GM21367 (cell line): ENCODE results near the gene ZNRF2.
A peak's percentile ranks its signal among the peaks of the same experiment; 100 is the strongest.
"Not testable (repeated sequence)": the region's sequence is repeated elsewhere in the genome, so short reads cannot be mapped to it uniquely, and the experiment has no call there.

Source experiments
- ATAC-seq: cut with Tn5 transposase; IDR thresholded peaks from one replicate; pipeline ENCODE4 v1.9.1; 2021; ENCODE audit not compliant: unreplicated experiment

Gene ZNRF2

DNA sequence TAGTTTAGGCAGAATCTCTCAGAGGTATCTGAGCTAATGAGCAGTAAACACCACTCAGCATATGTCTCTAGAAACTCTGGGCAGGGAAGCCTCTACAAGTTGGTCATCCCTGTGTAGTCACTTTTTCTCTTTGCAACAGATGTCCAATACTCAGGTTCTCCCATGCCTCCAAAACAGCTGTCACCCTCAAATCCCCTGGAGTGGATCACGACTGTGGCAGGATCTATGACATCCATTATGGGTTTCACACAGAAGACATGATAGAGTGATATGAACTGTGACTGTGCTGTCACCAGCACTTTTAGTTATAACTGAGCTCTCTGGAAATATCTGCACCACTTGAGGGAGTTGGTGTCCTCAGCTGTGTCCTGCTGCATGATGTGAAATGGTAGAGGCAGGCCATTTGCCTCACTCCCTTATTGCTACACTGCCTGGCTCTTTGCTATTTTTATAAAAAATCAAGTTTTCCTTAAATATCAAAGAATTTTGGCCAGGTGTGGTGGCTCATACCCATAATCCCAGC is 24.1 kb upstream of the ZNRF2 start:
- no peak for ATAC-seq

- ATAC-seq = no peak
These were observed 21.2 kb upstream of the ZNRF2 start for GRCh38 chr7:30263090-30263710.

DNA sequence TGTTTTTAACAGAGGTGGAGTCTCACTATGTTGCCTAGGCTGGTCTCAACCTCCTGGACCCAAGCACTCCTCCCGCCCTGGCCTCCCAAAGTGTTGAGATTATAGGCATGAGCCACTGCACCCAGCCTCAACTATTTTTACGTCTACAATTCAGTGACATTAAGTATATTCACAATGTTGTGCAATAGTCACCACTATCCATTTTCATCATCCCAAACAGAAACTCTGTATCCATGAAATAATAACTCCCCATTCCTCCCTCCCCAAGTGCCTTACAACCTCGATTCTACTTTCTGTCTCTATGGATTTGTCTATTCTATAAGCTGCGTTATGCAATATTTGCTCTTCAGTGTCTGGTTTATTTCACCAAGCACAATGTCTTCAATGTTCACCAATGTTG is 20.3 kb upstream of the ZNRF2 start:
- ATAC-seq = no peak

DNA sequence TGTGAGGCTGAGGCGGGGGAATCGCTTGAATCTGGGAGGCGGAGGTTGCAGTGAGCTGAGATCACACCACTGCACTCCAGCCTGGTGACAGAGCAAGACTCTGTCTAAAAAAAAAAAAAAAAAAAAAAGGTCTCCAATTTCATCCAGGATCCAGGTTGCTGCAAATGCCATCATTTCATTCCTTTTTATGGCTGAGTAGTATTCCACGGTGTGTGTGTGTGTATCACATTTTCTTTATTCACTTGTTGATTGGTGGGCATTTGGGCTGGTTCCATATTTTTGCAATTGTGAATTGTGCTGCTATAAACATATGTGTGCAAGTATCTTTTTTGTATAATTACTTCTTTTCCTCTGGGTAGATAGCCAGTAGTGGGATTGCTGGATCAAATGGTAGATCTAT is 19.2 kb upstream of the ZNRF2 start:
- not testable (repeated sequence) for ATAC-seq

GRCh38 chr7:30266686-30267085 is 17.7 kb upstream of the ZNRF2 start:
- ATAC-seq = no peak

GRCh38 chr7:30268586-30268985 is 15.8 kb upstream of the ZNRF2 start:
- ATAC-seq = no peak

DNA sequence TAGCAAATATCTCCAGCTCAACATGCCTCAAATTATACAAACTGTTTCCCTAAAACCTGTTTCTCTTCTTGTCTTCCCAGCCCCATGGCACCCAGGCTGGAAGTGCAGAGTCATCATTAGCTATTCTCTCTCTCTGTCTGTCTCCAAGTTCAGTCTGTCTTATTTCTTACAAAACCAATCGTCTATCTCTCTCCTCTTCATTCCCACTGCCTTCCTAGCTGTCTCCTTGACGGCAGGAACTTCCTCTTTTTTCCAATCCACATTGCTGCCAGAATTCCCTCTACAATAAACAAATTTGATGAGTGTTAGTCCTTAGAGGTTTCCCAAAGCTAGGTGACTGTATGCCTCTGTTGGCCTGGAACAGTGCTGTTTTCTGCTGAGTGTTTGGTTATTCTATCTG is 14.9 kb upstream of the ZNRF2 start:
- ATAC-seq = no peak

DNA sequence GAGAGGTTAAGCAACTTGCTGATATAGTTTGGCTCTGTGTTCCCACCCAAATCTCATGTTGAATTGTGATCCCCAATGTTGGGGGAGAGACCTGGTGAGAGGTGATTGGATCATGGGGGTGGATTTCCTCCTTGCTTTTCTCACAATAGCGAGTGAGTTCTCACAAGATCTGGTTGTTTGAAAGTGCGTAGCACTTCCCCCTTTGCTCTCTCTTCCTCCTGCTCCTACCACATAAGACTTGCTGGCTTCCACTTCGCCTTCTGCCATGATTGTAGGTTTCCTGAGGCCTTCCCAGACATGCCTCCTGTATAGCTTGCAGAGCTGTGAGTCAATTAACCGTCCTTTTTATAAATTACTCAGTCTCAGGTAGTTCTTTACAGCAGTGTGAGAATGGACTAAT is 13.5 kb upstream of the ZNRF2 start:
- no peak for ATAC-seq

DNA sequence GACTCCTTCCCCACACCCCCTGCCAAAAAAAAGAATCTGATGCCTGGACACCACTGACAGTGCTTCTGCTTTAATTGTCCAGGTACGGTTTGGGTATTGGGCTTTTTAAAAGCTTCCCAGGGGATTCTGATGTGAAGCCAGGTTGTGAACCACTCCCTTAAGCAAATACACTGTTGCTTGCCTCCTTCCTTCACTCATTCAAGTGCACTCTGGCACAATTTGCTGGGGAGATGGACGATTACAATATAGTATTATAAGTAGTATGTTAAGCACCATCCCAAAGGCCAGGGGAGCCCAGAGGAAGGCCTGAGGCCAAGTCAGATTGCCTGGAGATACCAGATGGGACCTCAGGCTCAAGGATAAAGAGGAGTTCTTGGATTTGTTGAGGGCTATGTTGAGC is 12.3 kb upstream of the ZNRF2 start:
- no peak for ATAC-seq

GRCh38 chr7:30273552-30273951 is 10.8 kb upstream of the ZNRF2 start:
- no peak for ATAC-seq

- ATAC-seq = no peak
These were observed 9.8 kb upstream of the ZNRF2 start for GRCh38 chr7:30274641-30275040.

DNA sequence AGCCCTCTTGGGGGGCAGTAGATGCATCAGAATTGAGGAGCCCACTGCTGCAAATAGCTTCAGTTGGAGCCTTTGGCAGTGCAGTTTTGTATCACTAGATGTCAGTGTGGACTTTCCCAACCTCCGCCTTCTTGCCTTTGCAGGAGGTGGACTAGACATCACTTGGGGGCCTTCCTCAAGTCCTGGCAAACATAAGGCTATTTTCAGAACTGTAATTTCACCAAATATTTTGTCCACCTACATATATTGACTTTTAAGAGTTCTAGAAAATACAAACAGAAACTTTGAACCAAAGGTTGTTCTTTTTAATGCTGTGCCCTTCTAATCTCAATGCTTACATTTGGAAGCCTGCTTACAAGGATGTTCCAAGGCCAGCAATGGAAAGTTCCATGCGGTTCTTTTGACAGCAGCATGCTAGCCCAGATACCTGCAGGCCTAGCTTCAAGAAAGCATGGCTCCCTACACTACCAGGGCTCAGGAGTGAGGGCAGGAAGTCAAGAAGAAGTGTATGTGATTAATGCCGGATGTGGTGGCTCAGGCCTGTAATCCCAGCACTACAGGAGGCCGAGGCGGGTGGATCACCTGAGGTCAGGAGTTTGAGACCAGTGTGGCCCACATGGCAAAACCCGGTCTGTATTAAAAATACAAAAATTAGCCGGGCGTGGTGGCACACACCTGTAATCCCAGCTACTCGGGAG is 8.0 kb upstream of the ZNRF2 start:
- ATAC-seq = no peak

DNA sequence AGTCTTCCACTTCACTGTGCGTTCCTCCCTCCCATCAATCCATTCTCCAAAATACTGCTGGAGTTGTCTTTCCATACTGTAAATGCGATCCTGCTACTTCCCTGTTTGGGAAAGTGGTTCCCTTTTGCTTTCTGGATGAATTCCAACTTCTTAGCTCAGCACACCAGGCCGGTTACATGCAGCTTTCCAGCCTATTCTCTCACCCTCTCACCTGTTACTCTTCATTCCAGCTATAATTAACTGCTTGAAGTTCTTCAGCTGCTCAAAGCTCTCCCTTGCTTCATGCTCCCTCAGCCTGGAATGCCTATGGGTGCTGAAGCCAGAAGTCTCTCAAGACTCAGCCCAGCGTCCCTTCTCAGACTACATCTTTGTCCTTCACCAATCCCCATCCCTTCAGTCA is 6.0 kb upstream of the ZNRF2 start:
- no peak for ATAC-seq

GRCh38 chr7:30278849-30279652 is 5.3 kb upstream of the ZNRF2 start:
- ATAC-seq = no peak

DNA sequence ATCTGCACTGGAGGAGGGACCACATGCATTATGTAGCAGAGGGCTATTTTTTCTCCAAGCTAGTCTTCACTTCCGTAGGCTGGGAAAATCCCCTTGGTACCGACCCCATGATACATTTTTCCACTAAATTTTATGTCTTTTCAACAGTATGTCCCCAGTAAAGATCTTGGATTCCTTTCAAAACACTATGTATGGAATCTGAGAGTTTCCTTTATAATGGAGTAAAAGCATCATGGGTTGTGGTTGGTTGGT is 4.8 kb upstream of the ZNRF2 start:
- ATAC-seq = no peak

DNA sequence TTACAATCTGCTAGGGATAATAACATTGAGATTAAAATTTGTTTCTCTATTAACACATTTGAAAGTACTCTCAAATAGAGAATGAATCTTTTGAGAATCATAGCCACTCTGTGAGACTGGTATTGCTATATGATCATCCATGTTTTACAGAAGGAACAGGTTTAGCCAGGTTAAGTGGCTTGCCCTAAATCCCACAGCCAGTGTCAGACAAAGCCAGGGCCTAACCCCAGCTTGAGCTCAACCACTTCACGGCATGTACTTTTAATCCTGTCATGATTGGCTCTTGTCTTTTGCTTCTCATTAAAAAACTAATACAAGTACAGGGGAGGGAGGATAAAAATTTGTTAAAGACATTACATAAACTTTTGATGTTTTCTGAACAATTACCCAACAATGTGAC is 3.8 kb upstream of the ZNRF2 start:
- ATAC-seq = no peak

GRCh38 chr7:30281263-30281662 is 3.1 kb upstream of the ZNRF2 start:
- no peak for ATAC-seq

DNA sequence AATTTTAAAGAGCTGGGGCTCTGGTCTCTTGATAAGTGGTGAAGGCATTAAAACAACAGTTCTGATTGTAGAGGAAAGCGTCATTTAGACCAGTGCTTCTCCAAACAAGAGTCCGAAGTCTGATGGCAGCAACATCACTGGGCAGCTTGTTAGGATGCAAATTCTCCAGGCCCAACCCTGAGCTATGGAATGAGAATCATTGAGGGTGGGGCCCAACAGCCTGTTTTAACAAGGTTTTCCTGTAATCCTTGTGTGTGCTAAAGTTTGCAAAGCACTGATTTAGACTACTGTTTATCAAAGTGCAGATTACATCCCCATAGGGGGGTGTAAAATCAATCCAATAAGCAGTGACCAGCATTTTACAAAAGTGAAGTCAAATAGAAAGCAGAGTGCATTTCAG is 2.6 kb upstream of the ZNRF2 start:
- no peak for ATAC-seq

DNA sequence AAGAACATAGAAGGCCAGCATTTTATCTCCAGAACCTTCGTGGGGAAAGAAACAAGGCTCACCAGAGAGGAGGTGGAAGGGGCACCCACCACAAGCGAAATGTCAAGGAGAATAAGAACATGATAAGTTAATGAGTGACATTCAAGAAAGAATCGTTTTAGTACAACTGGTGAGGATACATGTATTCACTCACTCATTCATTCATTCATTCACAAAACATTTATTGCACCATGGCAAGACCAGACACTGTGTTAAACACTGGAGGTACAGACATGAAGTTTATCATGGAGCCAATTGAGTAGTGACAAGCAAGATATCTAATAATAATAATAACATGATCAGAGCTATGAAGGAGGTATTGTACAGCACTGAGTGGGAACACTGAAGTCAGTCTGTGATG is 1.7 kb upstream of the ZNRF2 start:
- ATAC-seq = no peak

- ATAC-seq = peak; percentile 14
These were observed 704 bp downstream of the ZNRF2 start for GRCh38 chr7:30285067-30285535.

DNA sequence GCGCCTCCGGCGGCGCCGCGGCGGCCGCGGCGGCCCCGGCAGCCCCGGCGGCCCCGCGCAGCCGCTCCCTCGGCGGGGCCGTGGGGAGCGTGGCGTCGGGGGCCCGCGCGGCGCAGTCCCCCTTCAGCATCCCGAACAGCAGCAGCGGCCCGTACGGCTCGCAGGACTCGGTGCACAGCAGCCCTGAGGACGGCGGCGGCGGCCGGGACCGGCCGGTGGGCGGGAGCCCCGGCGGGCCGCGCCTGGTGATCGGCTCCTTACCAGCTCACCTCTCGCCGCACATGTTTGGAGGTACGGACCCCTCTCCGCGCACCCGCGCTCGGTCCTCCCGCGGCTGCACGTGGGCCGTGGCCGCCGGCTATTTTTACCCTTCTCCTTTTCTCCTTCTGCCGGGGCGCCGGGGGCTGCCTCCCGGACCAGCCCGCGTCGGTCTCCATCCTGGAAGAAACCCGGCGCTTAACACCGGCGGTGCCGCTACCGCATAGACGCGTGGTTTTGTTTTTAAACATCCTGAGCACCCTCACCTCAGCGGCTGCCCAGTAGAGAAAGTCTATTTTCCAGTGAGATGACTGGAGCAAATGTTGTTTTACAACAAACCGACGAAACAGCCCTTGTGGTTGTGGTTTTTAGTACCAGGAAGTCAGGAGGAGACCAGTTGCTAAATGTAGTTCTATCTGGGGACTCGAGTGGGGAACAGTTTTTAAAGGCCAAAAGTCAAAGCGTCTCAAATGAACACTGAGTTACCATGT is 1.3 kb downstream of the ZNRF2 start:
- no peak for ATAC-seq
